Stimulated activated CD8-positive, alpha-beta memory T cell treated with anti-CD3 and anti-CD28 coated beads, Interleukin-12 subunit alpha, Interleukin-12 subunit beta, amount 100 ng/mL, for 4 hours (primary cell): Measurements from ENCODE around the gene FOCAD.

Source experiments
- DNase-seq: peaks from one replicate; pipeline ENCODE4 v3.0.0-alpha.2; 2020; ENCODE audit warnings: low read depth

Gene FOCAD

GRCh38 chr9:20734275-20734674, 50.2 kb downstream of the FOCAD start:
- no peak for DNase-seq

DNA sequence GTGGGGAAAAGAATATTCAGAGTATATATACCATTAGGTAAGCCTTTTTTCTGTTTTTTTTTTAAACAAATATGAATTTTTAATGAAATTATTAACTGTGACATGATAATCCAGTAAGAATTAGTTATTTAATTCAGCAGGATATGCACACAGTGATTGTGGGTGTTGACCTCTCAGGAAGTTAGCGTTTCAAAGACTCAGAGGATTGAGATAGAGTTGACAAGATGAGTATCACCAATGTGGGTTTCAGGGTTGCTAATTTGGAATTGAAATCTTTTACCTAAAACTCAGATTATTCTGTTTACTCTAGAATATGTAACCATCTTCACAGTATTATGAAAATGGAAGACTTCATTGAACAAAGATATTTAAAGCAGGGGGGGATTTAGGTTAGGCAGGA, 56.2 kb downstream of the FOCAD start:
- DNase-seq: no peak

DNA sequence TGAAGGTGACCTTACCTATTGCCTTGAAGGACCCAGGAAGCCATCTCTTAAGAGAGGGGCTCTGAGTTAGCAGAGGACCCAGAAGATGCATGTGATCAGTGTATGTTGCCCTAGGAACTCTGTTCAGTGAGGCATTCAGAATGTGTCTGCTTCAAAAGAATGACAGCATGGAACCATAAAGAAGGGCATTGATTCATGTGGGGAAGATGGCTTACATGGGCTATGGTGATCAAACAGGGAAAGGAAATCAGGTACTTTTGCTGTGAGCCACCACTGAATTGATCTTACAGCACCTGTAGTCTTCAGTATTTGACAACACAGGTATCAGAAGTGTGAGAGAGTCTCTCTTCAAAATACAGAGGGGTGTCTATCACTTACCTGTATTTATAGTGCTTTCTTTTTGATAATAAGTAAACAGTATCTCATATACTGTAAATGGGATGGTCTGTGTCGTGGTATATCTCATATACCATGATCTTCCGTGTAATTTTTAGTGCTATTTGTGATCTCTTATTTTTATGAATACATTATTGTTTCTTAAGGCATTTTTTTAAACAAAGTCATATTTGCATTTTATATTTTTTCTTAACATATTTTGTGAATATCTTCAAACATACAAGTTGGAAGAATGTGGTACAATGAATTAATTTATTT, 57.0 kb downstream of the FOCAD start:
- DNase-seq: no peak

GRCh38 chr9:20742833-20743232, 58.8 kb downstream of the FOCAD start:
- DNase-seq: no peak

- no peak for DNase-seq
Observed at GRCh38 chr9:20744036-20744630, 60.1 kb downstream of the FOCAD start.

- DNase-seq: no peak
Observed at GRCh38 chr9:20746967-20747366, 62.9 kb downstream of the FOCAD start.

- DNase-seq: no peak
Observed at GRCh38 chr9:20749496-20750198, 65.6 kb downstream of the FOCAD start.

DNA sequence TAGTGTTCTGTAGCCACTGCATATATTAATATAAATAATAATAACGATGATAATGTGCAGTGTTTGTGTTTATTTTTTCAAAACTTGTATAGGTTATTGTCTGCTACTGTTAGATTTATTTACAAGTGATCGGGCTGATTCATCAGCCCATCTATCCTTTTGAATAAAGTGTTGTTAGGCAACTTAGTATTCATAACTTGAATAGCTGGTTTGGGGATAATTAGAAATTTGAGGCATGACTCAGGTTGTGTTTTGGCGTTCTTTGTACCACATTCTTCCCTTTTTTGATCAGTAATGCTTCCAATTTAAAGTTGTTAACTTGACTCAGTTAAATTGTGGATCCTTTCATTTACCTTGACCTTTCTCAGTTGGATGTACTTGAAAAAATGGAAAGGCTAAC, 69.7 kb downstream of the FOCAD start:
- no peak for DNase-seq

- DNase-seq: no peak
Observed at GRCh38 chr9:20754556-20754955, 70.5 kb downstream of the FOCAD start.

- no peak for DNase-seq
Observed at GRCh38 chr9:20760246-20760891, 76.3 kb downstream of the FOCAD start.

DNA sequence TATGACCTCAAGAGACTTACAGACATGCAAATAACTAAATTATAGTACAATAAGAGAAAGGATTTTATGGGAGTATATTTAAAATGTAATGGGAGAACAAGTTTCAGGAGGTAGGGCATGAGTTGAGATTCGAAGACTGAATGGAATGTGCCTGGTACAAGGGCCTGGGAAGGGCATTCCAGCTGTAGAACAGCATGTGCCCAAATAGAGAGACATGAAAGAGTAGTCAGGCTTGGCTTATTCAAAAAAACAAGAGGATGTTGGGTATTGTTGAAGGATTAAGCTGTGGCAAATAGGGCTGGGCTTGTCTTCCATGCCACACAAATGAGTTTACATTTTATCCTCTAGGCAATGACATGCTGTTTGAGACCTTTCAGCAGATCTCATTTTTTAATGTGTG, 86.9 kb downstream of the FOCAD start:
- DNase-seq: no peak

DNA sequence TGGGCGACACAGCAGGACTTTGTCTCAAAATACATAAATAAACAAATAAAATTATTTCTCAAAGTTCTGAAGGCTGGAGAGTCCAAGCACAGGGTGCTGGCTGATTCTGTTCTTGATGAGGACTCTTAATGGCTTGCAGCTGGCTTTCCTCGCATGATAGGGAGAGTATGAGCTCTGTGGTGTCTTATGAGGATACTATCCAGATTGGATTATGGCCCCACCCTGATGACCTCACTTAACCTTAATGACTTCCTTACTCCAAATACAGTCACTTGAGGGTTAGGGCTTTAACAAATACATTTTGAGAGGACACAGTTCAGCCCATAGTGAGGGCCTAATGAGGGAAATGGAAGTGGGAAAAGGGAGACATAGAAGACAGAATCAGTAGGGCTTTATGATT, 87.7 kb downstream of the FOCAD start:
- no peak for DNase-seq

DNA sequence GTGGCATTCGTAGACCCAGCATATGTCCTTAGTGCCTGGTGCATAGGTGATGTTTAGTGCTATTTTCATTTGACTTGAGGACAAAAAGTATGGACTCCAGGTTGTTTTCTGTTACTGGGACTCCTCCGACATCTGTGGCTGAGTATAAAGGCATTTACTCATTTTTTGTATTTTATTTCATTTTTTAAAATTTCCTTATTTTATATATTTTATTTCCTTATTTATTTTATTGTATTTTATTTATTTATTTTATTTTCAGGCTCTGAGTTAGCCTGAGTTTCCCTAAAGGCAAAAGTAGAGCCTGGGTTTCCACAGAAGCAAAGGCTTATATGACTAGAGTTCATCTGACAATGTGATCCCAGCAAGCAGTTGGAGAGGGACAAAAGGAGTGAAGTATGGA, 91.6 kb downstream of the FOCAD start:
- DNase-seq: no peak

DNA sequence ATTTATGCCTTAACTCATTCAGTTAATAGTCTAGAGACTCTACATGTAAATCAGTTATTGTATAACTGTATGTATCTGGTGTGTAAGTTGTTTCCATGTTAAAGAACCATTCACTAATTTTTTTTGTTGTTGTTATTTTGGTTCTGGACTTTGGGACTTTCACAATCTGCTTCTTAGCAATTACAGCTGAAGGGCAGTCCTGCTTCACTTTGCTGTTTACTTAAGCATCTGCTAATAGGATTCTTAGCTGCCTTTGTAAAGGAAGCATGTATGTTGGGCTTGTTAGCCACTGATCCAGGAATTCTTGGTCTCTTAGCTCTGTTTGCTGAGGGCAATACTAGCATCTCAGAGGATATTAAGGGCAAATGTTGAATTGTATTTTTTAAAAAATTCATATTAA, 97.0 kb downstream of the FOCAD start:
- DNase-seq: no peak

DNA sequence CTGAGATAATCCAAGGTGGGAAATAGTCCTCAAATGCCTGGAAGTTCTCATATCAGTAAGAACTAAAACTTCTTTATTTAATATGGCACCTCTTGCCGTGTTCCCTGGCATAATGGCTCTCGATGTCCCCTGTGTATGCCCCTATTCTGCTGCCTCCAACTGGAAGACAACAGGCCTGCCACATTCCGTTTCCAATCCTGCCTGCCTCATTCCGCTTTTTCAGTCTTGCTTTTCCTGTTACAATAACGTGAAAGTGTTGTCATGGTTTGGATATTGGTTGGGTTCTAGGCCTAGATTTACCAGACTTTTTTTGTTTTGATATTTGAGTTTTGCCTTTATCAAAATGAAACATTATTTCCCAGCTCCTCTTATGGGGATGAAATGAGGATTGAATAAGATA, 98.2 kb downstream of the FOCAD start:
- no peak for DNase-seq

- DNase-seq: no peak
Observed at GRCh38 chr9:20783057-20784038, 99.3 kb downstream of the FOCAD start.

GRCh38 chr9:20784196-20784595, 100.1 kb downstream of the FOCAD start:
- DNase-seq: no peak

- DNase-seq: no peak
Observed at GRCh38 chr9:20786807-20787206, 102.7 kb downstream of the FOCAD start.

- DNase-seq: no peak
Observed at GRCh38 chr9:20788526-20789451, 104.7 kb downstream of the FOCAD start.

DNA sequence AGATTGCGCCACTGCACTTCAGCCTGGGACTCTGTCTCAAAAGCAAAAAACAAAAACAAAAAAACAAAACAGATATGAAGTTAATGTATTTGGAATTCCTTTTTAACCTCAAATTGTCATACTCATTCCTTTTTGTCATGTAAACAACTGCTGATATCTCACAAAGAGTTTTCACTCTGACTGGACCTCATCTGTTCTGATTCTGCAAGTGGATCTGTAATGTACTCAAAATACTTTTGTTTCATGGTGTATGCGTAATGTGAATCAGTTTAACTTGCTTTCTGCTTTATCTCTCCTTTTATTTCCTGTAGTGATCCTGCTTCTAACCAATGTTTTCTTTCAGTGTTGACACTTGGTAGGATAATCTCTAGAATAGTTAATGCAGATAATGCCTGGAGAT, 106.7 kb downstream of the FOCAD start:
- no peak for DNase-seq

DNA sequence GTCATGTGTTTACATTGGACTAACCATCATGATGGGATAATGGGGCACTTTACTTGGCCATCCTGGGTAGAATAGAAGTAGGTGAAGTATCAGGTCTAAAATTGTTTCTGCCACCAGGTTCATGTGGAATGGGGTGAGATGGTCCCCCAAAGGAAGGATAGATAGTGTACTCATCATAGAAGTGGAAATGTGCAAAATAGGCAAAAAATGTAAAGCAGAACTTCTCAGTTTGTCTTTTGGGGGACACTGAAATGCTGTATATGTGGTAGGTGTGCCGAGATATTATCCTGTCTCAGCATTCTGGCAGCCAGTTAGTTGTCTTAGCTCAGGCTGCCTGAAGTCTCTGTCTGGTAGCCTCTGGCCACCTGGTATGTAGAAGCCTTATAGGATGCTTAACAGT, 107.6 kb downstream of the FOCAD start:
- no peak for DNase-seq
